ENCODE measurements around the gene SLC22A1. TPM values are rescaled to one million over a fixed set of nuclear protein-coding genes. Genes with fewer than 3 reads are reported as not detected.

SLC22A1 gene
- total and polyA plus RNA-seq, 2 of the 13 experiments (the other 11 are each of a cell fraction or from before 2014, with no cell fraction given): 0.80 to 0.87 TPM

DNA sequence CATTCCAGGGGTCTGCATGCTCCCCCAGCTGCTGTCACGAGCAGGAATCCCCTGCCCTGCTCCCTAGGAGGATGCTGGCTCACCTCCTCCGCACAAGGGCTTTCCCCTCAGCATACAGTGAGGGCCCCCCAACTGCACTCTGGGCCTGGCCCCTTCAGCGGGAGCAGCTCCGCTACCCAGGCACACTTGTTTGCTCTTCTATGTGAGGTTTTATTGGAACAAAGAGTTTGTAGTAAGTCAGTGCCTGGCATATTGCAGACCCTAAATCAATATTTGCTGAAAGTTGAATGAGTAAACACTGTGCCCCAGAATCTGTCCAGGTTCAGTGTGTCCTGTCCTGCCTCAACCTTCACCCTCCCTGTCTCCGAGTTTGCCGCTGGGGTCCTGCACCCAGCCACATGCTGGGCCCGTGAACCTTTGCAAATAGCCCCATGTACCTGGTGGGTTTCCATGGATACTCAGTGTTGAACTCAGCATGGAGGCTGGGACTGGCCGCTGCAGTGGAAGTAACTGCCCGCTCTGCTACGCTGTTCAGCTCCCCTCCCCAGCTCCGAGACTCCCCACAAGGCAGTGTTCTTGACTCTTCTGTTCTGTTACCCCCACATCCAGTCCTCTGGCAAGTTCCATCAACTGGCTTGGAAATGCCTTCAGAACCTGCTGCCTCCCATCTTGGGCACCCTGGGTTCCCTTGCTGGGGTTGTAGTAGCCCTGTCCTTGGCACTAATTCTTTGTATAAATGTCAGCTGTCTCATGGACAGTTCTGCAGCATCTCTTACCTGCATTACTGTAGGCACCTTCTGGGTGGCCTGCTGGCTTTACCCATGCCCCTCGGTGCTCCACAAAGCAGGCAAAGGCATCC lies 15.7 kb downstream of the SLC22A1 start (continued):
- TF ChIP-seq, protein P1, sequence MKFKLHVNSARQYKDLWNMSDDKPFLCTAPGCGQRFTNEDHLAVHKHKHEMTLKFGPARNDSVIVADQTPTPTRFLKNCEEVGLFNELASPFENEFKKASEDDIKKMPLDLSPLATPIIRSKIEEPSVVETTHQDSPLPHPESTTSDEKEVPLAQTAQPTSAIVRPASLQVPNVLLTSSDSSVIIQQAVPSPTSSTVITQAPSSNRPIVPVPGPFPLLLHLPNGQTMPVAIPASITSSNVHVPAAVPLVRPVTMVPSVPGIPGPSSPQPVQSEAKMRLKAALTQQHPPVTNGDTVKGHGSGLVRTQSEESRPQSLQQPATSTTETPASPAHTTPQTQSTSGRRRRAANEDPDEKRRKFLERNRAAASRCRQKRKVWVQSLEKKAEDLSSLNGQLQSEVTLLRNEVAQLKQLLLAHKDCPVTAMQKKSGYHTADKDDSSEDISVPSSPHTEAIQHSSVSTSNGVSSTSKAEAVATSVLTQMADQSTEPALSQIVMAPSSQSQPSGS (CRISPR knock-in tag; IDR thresholded peaks at IDR 0.05): peak; percentile 76; the same call in 1 of the 2 replicates
- TF ChIP-seq EHMT2 (IDR thresholded peaks at IDR 0.05; ENCODE audit: borderline replicate concordance, low read depth, low read length) (no peak; the same call in 1 of the 2 replicates), ZNF468 (CRISPR knock-in tag; IDR thresholded peaks at IDR 0.05) (no peak), ZFP90 (CRISPR knock-in tag; IDR thresholded peaks at IDR 0.05; ENCODE audit: borderline replicate concordance) (peak; percentile 29; the same call in 1 of the 2 replicates), SAFB2 (CRISPR knock-in tag; IDR thresholded peaks at IDR 0.05; ENCODE audit: borderline replicate concordance, low read depth) (0 out of 2 replicates have a peak, but pooled peaks have one; percentile 28), ZBTB42 (CRISPR knock-in tag; IDR thresholded peaks at IDR 0.05) (no peak), ZNF792 (CRISPR knock-in tag; IDR thresholded peaks at IDR 0.05) (peak; percentile 77; the same call in 1 of the 2 replicates), ZNF879 (CRISPR knock-in tag; IDR thresholded peaks at IDR 0.05) (peak; percentile 82; the same call in 1 of the 2 replicates), GFI1 (CRISPR knock-in tag; IDR thresholded peaks at IDR 0.05; ENCODE audit: borderline replicate concordance) (peak; percentile 78; the same call in 1 of the 2 replicates), NFE2L1 (CRISPR knock-in tag; IDR thresholded peaks at IDR 0.05; ENCODE audit: borderline replicate concordance) (no peak; the same call in 1 of the 2 replicates), KDM5B (CRISPR knock-in tag; IDR thresholded peaks at IDR 0.05; ENCODE audit: borderline replicate concordance) (peak; percentile 58; the same call in 1 of the 2 replicates), IRF2 (CRISPR knock-in tag; IDR thresholded peaks at IDR 0.05) (peak; percentile 70; the same call in 1 of the 2 replicates), GTF2F1 (IDR thresholded peaks at IDR 0.05; ENCODE audit: low read length) (no peak), NCOA1 (CRISPR knock-in tag; IDR thresholded peaks at IDR 0.05) (0 out of 2 replicates have a peak, but pooled peaks have one; percentile 62), SALL1 (CRISPR knock-in tag; IDR thresholded peaks at IDR 0.05) (peak; percentile 99), MYNN (CRISPR knock-in tag; IDR thresholded peaks at IDR 0.05; ENCODE audit: low read depth) (no peak)
- TF ChIP-seq, protein P2, sequence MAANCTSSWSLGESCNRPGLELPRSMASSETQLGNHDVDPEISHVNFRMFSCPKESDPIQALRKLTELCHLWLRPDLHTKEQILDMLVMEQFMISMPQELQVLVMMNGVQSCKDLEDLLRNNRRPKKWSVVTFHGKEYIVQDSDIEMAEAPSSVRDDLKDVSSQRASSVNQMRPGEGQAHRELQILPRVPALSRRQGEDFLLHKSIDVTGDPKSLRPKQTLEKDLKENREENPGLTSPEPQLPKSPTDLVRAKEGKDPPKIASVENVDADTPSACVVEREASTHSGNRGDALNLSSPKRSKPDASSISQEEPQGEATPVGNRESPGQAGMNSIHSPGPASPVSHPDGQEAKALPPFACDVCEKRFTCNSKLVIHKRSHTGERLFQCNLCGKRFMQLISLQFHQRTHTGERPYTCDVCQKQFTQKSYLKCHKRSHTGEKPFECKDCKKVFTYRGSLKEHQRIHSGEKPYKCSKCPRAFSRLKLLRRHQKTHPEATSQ (CRISPR knock-in tag; IDR thresholded peaks at IDR 0.05; ENCODE audit: borderline replicate concordance): no peak
- TF ChIP-seq, protein P3, sequence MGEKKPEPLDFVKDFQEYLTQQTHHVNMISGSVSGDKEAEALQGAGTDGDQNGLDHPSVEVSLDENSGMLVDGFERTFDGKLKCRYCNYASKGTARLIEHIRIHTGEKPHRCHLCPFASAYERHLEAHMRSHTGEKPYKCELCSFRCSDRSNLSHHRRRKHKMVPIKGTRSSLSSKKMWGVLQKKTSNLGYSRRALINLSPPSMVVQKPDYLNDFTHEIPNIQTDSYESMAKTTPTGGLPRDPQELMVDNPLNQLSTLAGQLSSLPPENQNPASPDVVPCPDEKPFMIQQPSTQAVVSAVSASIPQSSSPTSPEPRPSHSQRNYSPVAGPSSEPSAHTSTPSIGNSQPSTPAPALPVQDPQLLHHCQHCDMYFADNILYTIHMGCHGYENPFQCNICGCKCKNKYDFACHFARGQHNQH (CRISPR knock-in tag; IDR thresholded peaks at IDR 0.05): peak; percentile 69
- TF ChIP-seq, protein P4, sequence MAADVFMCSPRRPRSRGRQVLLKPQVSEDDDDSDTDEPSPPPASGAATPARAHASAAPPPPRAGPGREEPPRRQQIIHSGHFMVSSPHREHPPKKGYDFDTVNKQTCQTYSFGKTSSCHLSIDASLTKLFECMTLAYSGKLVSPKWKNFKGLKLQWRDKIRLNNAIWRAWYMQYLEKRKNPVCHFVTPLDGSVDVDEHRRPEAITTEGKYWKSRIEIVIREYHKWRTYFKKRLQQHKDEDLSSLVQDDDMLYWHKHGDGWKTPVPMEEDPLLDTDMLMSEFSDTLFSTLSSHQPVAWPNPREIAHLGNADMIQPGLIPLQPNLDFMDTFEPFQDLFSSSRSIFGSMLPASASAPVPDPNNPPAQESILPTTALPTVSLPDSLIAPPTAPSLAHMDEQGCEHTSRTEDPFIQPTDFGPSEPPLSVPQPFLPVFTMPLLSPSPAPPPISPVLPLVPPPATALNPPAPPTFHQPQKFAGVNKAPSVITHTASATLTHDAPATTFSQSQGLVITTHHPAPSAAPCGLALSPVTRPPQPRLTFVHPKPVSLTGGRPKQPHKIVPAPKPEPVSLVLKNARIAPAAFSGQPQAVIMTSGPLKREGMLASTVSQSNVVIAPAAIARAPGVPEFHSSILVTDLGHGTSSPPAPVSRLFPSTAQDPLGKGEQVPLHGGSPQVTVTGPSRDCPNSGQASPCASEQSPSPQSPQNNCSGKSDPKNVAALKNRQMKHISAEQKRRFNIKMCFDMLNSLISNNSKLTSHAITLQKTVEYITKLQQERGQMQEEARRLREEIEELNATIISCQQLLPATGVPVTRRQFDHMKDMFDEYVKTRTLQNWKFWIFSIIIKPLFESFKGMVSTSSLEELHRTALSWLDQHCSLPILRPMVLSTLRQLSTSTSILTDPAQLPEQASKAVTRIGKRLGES (CRISPR knock-in tag; IDR thresholded peaks at IDR 0.05; ENCODE audit: borderline replicate concordance): peak; percentile 97

Measured in HepG2 (cell line).